Tibial nerve (tissue), 3 donors: ENCODE measurements around the gene ARL5B.

Experiments
- EP300 ChIP-seq, 2 donors: sonication (generic); formaldehyde crosslinking; IDR thresholded peaks; one replicate each; pipeline ENCODE4 v1.6.1; 2017; ENCODE audit warnings: antibody characterized with exemption in 2 of 2, mild to moderate bottlenecking in 1 of 2
- POLR2A ChIP-seq, 2 donors: fragments of 450-650 bp; IDR thresholded peaks; one replicate each; pipeline ENCODE4 v1.6.1; 2017; ENCODE audit warnings: antibody characterized with exemption in 2 of 2, mild to moderate bottlenecking in 2 of 2, moderate library complexity in 2 of 2

- TF ChIP-seq POLR2A (IDR thresholded peaks at IDR 0.05) (no peak), EP300 (IDR thresholded peaks at IDR 0.05) (no peak)
Measured at GRCh38 chr10:18710201-18710653, 51.0 kb downstream of the ARL5B start.
